ENCODE measurements around the gene MEAK7. TPM values are rescaled to one million over a fixed set of nuclear protein-coding genes. Genes with fewer than 3 reads are reported as not detected.

MEAK7 gene, protein sequence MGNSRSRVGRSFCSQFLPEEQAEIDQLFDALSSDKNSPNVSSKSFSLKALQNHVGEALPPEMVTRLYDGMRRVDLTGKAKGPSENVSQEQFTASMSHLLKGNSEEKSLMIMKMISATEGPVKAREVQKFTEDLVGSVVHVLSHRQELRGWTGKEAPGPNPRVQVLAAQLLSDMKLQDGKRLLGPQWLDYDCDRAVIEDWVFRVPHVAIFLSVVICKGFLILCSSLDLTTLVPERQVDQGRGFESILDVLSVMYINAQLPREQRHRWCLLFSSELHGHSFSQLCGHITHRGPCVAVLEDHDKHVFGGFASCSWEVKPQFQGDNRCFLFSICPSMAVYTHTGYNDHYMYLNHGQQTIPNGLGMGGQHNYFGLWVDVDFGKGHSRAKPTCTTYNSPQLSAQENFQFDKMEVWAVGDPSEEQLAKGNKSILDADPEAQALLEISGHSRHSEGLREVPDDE
- total RNA-seq (2022) (27.6 and 29.5 TPM in 2 replicates), Bru-seq, nascent RNA (percentile 71 among the genes with signal in this experiment), BruChase-seq, experiment 1, labeled RNA remaining after a 6-hour chase (percentile 79 among the genes with signal in this experiment), BruChase-seq, experiment 2, labeled RNA remaining after a 2-hour chase (percentile 78 among the genes with signal in this experiment)
- long read RNA-seq, full-length matches to known transcripts = 6 of 17 reads
- long read RNA-seq, partial matches to known transcripts = 2 of 17 reads
- long read RNA-seq, other reads (novel, unspliced or antisense) = 9 of 17 reads

DNA sequence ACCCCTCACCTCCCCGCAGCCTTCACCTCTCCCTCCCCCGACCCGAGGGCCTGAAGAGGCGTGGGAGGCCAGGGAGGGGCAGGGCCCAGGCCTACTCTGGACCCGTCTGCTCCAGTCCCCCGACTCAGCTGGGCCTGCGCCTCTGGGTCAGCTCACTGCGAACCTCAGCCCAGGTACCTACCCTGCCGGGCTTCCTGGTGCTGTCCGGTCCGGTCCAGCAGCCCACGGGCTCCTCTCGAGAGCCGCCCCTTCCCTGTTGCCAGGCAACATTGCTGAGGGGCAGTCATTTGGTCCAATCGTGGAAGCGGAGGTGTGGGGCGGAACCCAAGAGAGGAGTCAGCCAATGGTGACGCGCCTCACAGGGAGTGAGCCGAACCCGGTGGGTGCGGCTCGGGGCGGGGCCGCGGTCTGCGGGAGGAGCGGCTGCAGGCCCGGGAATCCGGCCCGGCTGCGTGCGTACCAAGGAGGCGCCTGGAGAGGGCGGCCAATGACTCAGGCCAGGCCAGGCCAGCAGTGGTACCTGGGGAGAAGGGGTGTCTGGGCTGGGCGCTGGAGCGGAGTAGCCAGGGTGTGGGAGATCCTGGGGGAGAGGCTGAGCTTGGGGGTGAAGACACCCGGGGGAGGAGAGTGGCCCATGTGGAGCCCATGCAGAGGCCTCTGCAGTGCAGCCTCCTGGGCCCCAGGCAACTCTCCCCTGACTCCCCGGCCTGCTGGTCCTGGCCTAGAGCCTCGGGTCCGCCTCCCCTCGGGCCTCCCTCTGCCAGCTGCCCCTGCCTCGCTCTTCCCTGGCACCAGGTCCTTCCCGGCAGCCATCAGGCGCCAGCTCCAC, at the start of gene MEAK7:
Gene MEAK7, minus strand, starts transcription at position 240 of the 829 bp plus-strand sequence. CDS start 6,573 bp downstream, outside the sequence.
- CTCF ChIA-PET = interaction anchor here (1.1 to 2.0 kb wide), 4 partner anchors 8 to 138 kb away, joined by 3 to 12 read pairs (median 6); no protein-coding TSS in a partner anchor
- TSS peak; percentile 55 for BruUV-seq (replicated peaks)
- TF ChIP-seq, protein P1, sequence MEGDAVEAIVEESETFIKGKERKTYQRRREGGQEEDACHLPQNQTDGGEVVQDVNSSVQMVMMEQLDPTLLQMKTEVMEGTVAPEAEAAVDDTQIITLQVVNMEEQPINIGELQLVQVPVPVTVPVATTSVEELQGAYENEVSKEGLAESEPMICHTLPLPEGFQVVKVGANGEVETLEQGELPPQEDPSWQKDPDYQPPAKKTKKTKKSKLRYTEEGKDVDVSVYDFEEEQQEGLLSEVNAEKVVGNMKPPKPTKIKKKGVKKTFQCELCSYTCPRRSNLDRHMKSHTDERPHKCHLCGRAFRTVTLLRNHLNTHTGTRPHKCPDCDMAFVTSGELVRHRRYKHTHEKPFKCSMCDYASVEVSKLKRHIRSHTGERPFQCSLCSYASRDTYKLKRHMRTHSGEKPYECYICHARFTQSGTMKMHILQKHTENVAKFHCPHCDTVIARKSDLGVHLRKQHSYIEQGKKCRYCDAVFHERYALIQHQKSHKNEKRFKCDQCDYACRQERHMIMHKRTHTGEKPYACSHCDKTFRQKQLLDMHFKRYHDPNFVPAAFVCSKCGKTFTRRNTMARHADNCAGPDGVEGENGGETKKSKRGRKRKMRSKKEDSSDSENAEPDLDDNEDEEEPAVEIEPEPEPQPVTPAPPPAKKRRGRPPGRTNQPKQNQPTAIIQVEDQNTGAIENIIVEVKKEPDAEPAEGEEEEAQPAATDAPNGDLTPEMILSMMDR (IDR thresholded peaks at IDR 0.05; ENCODE audit: unreplicated experiment) = no peak
- Mint-ChIP-seq H3K4me1 (ENCODE audit: low read depth, unreplicated experiment) (peaks cover 62% of the 10 kb centered on the region), H3K27me3 (ENCODE audit: unreplicated experiment) (no peaks in the 10 kb centered on the region), H3K36me3 (ENCODE audit: insufficient read depth, unreplicated experiment) (peaks cover 34% of the 10 kb centered on the region), H3K4me3 (ENCODE audit: low read depth, unreplicated experiment) (peak within 1 kb of the TSS; percentile 91), H3K9me3 (ENCODE audit: low read depth, unreplicated experiment) (no peaks in the 10 kb centered on the region), H3K27ac (ENCODE audit: unreplicated experiment) (peak within 1 kb of the TSS; percentile 70)
- intact Hi-C loops (cut with micrococcal nuclease; ENCODE audit: unreplicated experiment) = no loop called here
- DNase-seq = peak; percentile 100

DNA sequence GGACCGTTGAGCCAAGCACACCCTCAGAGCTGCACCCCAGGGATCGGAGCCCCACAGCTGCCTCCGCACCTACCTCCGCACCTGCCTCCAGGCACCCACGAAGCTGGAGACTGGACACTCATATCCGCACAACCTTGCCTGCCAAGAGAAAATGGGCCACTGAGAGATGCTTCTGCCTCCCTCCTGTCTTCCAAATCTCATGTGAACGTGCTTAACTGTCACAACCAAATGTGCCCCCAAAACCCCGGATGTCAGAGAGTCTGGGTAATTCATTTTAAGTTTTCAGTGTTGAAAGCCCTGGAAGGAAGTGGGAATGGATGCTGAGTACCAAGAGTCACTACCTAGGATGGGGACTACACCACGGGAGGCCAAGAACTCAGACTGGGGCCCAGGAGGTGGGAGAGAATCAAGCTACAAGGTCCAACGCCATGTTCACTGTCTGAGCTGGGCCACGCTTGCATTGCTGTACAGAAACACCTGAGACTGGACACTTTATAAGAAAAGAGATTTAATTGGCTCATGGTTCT, 49.5 kb upstream of the MEAK7 start:
- peaks cover 15% of the 10 kb centered on the region for H3K4me1 Mint-ChIP-seq (ENCODE audit: low read depth, unreplicated experiment)
- CTCF ChIA-PET = interaction anchor here (0.7 kb wide), 1 partner anchor 741 kb away, joined by 3 read pairs; no protein-coding TSS in a partner anchor
- H3K36me3 Mint-ChIP-seq (ENCODE audit: insufficient read depth, unreplicated experiment) = no peaks in the 10 kb centered on the region
- intact Hi-C loops (cut with micrococcal nuclease; ENCODE audit: unreplicated experiment) = no loop called here
- H3K27ac Mint-ChIP-seq (ENCODE audit: unreplicated experiment) = no peak overlapping the region
- H3K9me3 Mint-ChIP-seq (ENCODE audit: low read depth, unreplicated experiment) = no peaks in the 10 kb centered on the region
- no TSS peak for BruUV-seq (replicated peaks)
- no peak overlapping the region for H3K4me3 Mint-ChIP-seq (ENCODE audit: low read depth, unreplicated experiment)
- TF ChIP-seq, protein P1 (IDR thresholded peaks at IDR 0.05; ENCODE audit: unreplicated experiment) = no peak
- H3K27me3 Mint-ChIP-seq (ENCODE audit: unreplicated experiment) = no peaks in the 10 kb centered on the region
- no peak for DNase-seq

DNA sequence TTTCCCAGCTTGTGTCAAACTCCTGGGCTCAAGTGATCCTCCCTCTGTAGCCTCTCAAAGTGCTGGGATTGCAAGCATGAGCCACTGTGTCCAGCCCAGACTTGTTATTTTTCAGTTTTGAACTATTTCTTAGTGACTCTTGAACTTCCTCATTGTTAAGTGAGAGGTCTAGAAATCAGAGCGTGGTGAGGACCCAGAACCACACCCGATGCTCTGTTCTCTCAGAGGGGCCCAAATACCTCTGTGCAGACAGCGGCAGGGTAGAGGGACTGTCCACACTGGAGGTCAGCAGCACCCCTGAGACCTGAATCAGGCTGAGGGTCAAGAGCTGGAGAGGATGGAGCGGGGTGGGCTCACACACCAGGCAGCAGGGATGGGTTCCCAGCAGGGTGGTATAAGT, 47.7 kb upstream of the MEAK7 start:
- BruUV-seq (replicated peaks) = no TSS peak
- CTCF ChIA-PET = interaction anchor here (0.7 kb wide), 2 partner anchors 10 to 173 kb away, joined by 3 to 4 read pairs; no protein-coding TSS in a partner anchor
- no peak overlapping the region for H3K27ac Mint-ChIP-seq (ENCODE audit: unreplicated experiment)

More for the DNA sequence above, 47.7 kb upstream of the MEAK7 start:
- intact Hi-C loops (cut with micrococcal nuclease; ENCODE audit: unreplicated experiment) = no loop called here
- no peak overlapping the region for H3K4me3 Mint-ChIP-seq (ENCODE audit: low read depth, unreplicated experiment)
- no peaks in the 10 kb centered on the region for H3K9me3 Mint-ChIP-seq (ENCODE audit: low read depth, unreplicated experiment)
- TF ChIP-seq, protein P1 (IDR thresholded peaks at IDR 0.05; ENCODE audit: unreplicated experiment) = no peak
- H3K36me3 Mint-ChIP-seq (ENCODE audit: insufficient read depth, unreplicated experiment) = no peaks in the 10 kb centered on the region
- H3K27me3 Mint-ChIP-seq (ENCODE audit: unreplicated experiment) = no peaks in the 10 kb centered on the region
- DNase-seq = no peak
- H3K4me1 Mint-ChIP-seq (ENCODE audit: low read depth, unreplicated experiment) = peaks cover 13% of the 10 kb centered on the region
